LNCaP clone FGC (cell line): ENCODE measurements around the gene IRF3.
A peak's percentile ranks its signal among the peaks of the same experiment; 100 is the strongest.

Experiments used
- DNase-seq: peaks from one replicate; pipeline ENCODE4 v3.0.0-alpha.2; 2011; ENCODE audit warnings: low read depth
- H3K4me3 ChIP-seq: 2 replicates; pipeline ENCODE4 v1.5.1; 2011; ENCODE audit warnings: mild to moderate bottlenecking, low read depth, low read length, control low read depth
- TF ChIP-seq, protein P1 (sequence below): IDR thresholded peaks from 2 replicates; pipeline ENCODE4 v1.5.1; 2012; ENCODE audit warnings: mild to moderate bottlenecking; ENCODE audit not compliant: control insufficient read depth, insufficient read depth; ENCODE audit errors: extremely low read depth

Gene IRF3

DNA sequence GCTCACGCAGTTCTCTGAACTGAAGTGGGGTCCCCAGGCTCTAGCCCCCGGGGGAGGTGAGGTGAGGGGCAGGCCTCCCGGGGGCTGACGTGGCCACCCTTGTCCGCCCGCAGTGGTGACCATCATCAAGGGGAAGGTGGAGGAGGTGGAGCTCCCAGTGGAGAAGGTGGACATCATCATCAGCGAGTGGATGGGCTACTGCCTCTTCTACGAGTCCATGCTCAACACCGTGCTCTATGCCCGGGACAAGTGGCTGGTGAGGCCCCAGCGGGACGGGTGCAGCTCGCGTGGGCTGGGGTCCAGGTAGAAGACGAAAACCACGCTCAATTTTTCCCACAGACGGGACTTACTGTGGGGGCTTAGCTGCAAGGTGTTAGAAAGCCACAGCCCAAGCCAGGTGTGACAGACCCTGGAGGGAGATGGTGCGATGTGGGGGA, 18.2 kb upstream of the IRF3 start:
- H3K4me3 ChIP-seq: no peak overlapping the region
- no peak for DNase-seq
- TF ChIP-seq, protein P1, sequence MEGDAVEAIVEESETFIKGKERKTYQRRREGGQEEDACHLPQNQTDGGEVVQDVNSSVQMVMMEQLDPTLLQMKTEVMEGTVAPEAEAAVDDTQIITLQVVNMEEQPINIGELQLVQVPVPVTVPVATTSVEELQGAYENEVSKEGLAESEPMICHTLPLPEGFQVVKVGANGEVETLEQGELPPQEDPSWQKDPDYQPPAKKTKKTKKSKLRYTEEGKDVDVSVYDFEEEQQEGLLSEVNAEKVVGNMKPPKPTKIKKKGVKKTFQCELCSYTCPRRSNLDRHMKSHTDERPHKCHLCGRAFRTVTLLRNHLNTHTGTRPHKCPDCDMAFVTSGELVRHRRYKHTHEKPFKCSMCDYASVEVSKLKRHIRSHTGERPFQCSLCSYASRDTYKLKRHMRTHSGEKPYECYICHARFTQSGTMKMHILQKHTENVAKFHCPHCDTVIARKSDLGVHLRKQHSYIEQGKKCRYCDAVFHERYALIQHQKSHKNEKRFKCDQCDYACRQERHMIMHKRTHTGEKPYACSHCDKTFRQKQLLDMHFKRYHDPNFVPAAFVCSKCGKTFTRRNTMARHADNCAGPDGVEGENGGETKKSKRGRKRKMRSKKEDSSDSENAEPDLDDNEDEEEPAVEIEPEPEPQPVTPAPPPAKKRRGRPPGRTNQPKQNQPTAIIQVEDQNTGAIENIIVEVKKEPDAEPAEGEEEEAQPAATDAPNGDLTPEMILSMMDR: no peak

DNA sequence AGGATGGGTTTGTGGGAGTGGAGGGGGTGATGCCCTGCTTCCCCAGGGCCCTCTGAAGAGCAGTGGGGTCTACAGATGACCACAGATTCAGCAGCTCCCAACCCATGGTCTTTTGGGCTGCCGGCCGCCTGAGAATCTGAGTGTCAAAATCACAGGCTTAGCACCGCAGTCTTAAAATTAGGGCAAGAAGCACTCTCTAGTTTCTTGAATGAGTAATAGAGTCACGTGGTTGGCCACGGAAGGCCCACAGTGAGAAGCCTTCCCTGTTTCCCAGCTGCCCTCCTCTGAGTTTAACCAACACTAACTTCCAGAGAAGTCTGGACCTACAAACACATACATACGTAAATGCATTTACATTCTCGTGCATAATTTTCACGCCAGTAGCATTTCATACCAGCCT, 16.6 kb upstream of the IRF3 start:
- no peak overlapping the region for H3K4me3 ChIP-seq
- TF ChIP-seq, protein P1: no peak
- no peak for DNase-seq

DNA sequence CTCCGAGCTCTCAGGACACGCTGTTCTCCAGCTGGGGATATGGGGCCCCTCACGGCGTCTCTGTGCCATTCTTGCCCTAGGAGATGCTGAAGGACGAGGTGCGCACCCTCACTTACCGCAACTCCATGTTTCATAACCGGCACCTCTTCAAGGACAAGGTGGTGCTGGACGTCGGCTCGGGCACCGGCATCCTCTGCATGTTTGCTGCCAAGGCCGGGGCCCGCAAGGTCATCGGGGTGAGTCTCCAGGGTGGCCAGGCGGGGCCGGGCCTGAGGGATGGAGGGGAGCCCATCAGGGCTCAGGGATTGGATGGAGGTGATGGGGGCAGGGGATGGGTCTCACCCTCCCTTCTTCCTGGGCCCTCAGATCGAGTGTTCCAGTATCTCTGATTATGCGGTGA, 16.2 kb upstream of the IRF3 start:
- DNase-seq: no peak
- H3K4me3 ChIP-seq: no peak overlapping the region
- TF ChIP-seq, protein P1: no peak

DNA sequence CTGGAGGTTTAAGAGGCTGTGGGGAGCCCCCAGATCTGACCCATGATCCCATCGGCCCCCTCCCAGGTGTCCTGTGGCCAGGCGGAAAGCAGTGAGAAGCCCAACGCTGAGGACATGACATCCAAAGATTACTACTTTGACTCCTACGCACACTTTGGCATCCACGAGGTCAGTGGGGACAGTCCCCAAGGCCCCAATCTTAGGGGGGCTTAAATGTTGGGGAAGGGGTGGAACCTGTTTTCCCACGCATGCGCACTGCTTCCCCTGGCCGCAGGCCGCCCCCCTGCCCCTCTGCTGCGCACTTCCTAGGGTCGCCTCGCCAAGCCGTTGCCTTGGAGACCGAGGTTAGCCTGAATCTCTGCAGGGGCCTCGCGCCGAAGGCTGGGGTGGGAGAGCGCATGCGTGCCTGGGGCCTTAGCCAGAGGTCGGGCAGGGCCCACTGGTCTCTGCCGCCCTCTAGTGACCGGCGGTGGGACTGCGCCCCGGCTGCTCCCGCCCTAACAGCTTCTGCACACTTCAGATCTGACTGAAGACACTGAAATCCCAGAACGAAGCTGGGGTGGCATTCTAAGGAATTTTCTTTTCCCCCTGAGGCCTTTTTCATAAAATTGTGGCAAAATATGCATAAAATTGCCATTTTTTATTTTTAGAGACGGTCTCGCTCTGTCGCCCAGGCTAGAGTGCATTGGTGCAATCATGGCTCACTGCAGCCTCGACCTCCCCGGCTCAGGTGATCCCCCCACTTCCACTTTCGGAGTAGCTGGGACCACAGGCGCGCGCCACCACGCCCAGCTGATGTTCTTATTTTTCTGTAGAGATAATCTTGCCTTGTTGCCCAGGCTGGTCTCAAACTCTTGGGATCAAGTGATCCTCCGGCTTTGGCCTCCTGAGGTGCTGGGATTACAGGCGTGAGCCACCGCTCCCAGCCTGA, 15.0 kb upstream of the IRF3 start:
- TF ChIP-seq, protein P1: peak; percentile 99
- H3K4me3 ChIP-seq: peak overlapping the region; percentile 28
- no peak for DNase-seq

DNA sequence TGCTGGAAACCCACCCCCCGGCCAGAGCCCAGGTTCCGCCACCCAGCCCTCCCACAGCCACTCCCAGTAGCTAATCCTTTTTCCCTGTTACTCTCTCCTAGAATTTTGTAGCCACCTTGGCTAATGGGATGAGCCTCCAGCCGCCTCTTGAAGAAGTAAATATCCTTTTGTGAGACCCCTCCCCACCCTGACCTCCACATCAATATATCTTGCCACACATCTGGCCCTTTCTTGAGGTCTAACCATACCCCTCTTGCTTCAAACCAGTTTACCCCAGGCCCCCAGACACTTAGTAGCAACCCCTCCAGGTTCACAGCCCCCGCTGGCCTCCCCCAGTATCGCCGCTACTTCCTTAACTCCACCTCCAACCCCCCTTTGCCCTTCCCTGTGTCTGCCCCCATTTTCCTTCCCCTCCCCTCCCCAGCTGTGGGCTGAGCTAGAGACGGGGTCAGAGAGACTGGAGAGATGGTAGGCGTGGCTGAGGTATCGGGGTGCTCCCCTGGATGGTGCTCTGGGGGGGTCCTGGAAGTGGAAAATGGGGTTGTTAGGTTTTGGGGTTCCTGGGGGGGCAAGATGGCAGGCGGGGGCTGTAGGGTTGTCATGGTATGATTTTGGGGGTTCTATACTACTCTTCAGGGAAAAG, 14.2 kb upstream of the IRF3 start:
- TF ChIP-seq, protein P1: no peak
- no peak for DNase-seq
- no peak overlapping the region; the same call in 1 of the 2 replicates for H3K4me3 ChIP-seq

DNA sequence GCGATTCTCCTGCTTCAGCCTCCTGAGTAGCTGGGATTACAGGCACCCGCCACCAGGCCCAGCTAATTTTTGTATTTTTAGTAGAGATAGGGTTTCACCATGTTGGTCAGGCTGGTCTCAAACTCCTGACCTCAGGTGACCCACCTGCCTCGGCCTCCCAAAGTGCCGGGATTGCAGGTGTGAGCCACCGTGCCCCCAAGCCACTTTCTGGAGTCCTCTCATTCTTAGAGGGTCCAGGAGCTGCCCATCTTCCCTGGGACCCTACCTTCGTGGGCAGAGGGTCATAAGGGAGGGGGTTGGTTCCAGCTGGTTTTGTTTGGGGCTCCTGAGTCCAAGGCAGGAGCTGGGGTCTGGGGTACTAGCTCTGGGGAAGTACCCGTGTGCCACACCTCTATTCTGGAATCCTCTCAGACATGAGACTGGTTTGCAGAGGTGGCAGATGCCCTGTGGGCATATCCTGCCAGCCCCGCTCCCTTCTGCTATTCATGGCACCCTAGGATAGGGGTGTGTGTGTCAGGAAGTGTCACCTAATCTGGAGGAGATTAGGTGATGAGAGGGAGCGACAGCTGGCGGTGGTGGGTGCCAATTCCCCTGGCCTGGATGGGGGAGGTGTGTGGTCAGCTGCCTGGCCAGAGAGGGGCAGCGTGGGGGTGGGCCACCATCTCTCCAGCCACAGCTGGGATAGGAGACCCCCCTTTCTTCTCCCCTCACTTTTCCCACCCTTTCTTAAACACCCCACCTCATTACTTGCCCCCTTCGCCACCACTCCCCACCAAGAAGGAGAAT, 13.5 kb upstream of the IRF3 start:
- no peak overlapping the region for H3K4me3 ChIP-seq
- TF ChIP-seq, protein P1: no peak
- DNase-seq: no peak
